Measurements from ENCODE around the gene CUBN. TPM values are rescaled to one million over a fixed set of nuclear protein-coding genes. Genes with fewer than 3 reads are reported as not detected.

Gene CUBN
- total and polyA plus RNA-seq, 10 of the 15 experiments (the other 5 are each of a cell fraction or from before 2014, with no cell fraction given), result under 0.01 to 0.14 (median 0.02) TPM; not detected in 6

DNA sequence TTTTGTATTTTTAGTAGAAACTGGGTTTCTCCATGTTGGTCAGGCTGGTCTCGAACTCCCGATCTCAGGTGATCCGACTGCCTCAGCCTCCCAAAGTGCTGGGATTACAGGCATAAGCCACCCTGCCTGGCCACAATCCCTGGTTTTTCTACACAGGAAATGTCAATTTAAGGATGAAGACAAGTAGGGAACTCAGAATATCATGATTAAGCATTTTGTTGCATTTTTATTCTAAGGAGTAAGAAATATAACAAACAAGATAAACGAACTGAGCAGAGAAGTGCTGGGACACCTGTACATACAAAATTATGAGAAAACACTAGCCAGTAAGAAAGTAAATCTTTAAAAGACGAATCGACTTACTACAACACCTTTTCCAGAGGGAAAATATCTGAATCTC lies 69.3 kb downstream of the CUBN start:
- DNase-seq (ENCODE audit: low read depth, low spot score), result no peak
- BruUV-seq (replicated peaks), result no TSS peak
- TF ChIP-seq FOS (IDR thresholded peaks at IDR 0.05; ENCODE audit: borderline replicate concordance, extremely low read depth, insufficient read length), result no peak
- TF ChIP-seq STAT3 (IDR thresholded peaks at IDR 0.05; ENCODE audit: low read depth, low read length), result no peak
- TF ChIP-seq ESRRA (IDR thresholded peaks at IDR 0.05; ENCODE audit: low read length), result no peak
- no peak for TF ChIP-seq LARP7 (IDR thresholded peaks at IDR 0.05)
- TF ChIP-seq BHLHE40 (IDR thresholded peaks at IDR 0.05; ENCODE audit: borderline replicate concordance in 1 of 2, low read depth in 2 of 2, low read length in 1 of 2), result no peak
- TF ChIP-seq, protein P1, sequence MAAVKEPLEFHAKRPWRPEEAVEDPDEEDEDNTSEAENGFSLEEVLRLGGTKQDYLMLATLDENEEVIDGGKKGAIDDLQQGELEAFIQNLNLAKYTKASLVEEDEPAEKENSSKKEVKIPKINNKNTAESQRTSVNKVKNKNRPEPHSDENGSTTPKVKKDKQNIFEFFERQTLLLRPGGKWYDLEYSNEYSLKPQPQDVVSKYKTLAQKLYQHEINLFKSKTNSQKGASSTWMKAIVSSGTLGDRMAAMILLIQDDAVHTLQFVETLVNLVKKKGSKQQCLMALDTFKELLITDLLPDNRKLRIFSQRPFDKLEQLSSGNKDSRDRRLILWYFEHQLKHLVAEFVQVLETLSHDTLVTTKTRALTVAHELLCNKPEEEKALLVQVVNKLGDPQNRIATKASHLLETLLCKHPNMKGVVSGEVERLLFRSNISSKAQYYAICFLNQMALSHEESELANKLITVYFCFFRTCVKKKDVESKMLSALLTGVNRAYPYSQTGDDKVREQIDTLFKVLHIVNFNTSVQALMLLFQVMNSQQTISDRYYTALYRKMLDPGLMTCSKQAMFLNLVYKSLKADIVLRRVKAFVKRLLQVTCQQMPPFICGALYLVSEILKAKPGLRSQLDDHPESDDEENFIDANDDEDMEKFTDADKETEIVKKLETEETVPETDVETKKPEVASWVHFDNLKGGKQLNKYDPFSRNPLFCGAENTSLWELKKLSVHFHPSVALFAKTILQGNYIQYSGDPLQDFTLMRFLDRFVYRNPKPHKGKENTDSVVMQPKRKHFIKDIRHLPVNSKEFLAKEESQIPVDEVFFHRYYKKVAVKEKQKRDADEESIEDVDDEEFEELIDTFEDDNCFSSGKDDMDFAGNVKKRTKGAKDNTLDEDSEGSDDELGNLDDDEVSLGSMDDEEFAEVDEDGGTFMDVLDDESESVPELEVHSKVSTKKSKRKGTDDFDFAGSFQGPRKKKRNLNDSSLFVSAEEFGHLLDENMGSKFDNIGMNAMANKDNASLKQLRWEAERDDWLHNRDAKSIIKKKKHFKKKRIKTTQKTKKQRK (IDR thresholded peaks at IDR 0.05; ENCODE audit: low read depth, low read length), result no peak
- no peak for TF ChIP-seq EED (IDR thresholded peaks at IDR 0.05; ENCODE audit: low read depth)
- no peak for TF ChIP-seq YBX1 (IDR thresholded peaks at IDR 0.05)
- TF ChIP-seq SUPT20H (IDR thresholded peaks at IDR 0.05; ENCODE audit: borderline replicate concordance, control insufficient read depth, low read depth, low read length), result no peak

More for the DNA sequence above, 69.3 kb downstream of the CUBN start:
- Histone ChIP-seq H3K36me3 (ENCODE audit: control insufficient read depth in 2 of 2, insufficient read depth in 2 of 2, low read length in 1 of 2) (no peaks in the 10 kb centered on the region), H3K27me3 (replicated peaks in 1 of 2; ENCODE audit: control insufficient read depth in 2 of 2, insufficient read depth in 2 of 2, low read length in 1 of 2) (no peaks in the 10 kb centered on the region), H3K9ac (ENCODE audit: control insufficient read depth, insufficient read depth, low read length) (no peak overlapping the region), H3K4me3 (no peak overlapping the region), H3K79me2 (ENCODE audit: control insufficient read depth, insufficient read depth, low read length) (no peaks in the 10 kb centered on the region), H3K27ac (ENCODE audit: control insufficient read depth, insufficient read depth) (no peak overlapping the region), H2AFZ (ENCODE audit: control insufficient read depth, low read depth, low read length) (no peak overlapping the region), H4K20me1 (ENCODE audit: control insufficient read depth, insufficient read depth) (no peaks in the 10 kb centered on the region), H3K9me3 (replicated peaks; ENCODE audit: control insufficient read depth, insufficient read depth, low read length) (no peaks in the 10 kb centered on the region), H3K4me2 (ENCODE audit: control insufficient read depth, insufficient read depth) (no peak overlapping the region), H3K4me1 (ENCODE audit: control insufficient read depth, insufficient read depth, low read length) (no peaks in the 10 kb centered on the region)
- intact Hi-C loops (cut with micrococcal nuclease; ENCODE audit: unreplicated experiment) (no loop called here), in situ Hi-C loops (cut with MboI) (no loop called here)
- ChIA-PET SMC1A (ENCODE audit: uncharacterized antibody, unreplicated experiment) (no interaction called here), POLR2A (no interaction called here), RAD21 (ENCODE audit: unreplicated experiment) (no interaction called here), CTCF (no interaction called here)
- ATAC-seq (no peak), FAIRE-seq (no peak)
- 45% methylated on average over 6 of the region's 6 CpGs for WGBS (ENCODE audit: insufficient coverage, insufficient replicate concordance, low lambda C conversion rate, missing lambda C conversion rate)

All from GM12878 (cell line).